HG02678 (cell line): ENCODE data around the gene TMEM45B.
"Not testable (repeated sequence)": the region's sequence is repeated elsewhere in the genome, so short reads cannot be mapped to it uniquely, and the experiment has no call there.

Source experiments
- ATAC-seq: cut with Tn5 transposase; IDR thresholded peaks from one replicate; pipeline ENCODE4 v1.9.1; 2021; ENCODE audit warnings: mild to moderate bottlenecking, moderate library complexity; ENCODE audit not compliant: unreplicated experiment

The TMEM45B gene

GRCh38 chr11:129804012-129804411, 11.6 kb upstream of the TMEM45B start:
- no peak for ATAC-seq

DNA sequence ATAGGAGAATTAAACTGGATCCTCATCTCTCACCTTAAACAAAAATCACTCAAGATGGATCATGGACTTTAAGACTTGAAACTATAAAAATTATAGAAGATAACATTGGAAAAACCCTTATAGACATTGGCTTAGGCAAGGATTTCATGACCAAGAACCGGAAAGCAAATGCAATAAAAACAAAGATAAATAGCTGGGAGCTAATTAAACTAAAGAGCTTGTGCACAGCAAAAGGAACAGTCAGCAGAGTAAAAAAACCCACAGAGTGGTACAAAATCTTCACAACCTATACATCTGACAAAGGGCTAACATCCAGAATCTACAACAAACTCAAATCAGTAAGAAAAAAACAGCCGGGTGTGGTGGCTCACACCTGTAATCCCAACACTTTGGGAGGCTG, 7.4 kb upstream of the TMEM45B start:
- ATAC-seq, result not testable (repeated sequence)

DNA sequence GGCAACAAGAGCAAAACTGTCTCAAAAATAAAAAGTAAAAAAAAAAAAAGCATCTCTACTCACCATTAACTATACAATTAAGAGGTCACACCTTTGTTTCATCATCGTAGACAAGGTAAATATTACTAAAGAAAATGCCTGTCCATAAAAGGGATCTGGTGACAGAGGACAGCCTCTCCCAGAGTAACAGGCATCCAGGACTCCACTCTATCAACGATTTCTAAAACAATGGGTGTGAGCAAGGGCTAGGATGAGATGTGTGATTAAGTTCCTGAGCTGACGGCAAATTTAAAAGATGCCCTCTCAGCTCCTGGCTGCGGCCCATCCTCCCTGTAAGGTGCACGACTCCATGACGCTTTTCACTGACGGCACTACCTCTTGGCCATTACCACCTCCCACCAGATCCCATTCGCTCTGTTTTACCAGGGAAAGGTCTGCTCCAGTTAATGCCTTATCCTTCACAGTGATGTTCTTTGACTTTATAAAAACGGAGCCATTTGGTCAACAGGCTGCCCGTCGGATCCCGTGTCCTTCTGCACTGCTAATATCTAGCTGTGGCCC, 2.3 kb upstream of the TMEM45B start:
- ATAC-seq, result no peak

GRCh38 chr11:129814244-129815014, 1.2 kb upstream of the TMEM45B start:
- ATAC-seq, result no peak

DNA sequence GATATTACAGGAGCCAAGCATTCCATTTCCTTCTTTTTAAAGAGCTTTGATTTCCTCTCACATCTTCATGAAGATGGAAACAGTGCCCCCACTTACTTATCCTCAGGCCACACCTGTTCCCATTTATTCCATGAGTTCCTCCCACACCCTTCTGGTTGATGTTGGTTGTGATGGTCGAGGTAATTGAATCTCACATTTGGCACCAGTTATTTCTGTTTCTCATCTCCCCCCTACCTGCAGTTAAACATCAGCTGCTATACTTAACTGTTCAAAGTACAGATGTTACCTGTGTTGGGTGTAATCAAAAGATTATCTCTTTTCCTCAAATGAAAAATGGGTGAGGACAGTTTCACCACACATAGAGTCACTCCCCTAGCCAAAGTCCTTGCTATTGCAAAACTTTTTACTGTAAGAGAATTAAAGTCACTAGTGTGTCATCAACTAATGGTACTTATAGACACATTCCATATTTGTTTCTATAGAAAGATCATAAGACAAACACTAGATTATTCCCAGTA, 1.9 kb downstream of the TMEM45B start:
- no peak for ATAC-seq

DNA sequence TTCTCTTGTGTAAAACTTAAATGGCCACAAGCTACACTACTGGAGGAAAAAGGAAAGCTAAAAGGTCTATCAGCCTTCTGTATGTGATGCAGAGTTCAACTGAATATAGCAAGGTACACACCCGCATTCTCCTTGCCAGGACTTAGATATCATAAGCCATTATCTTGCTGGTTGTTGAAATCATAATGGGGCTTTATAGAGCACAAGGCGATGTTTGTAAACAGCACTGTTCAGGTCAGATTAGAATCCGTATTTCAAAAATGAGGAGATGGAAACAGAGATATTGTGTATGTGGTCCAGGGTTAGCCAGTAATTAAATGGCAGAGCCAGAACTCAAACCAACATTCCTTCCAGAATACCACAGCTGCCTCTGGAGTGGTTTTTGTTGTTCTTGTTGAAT, 2.6 kb downstream of the TMEM45B start:
- not testable (repeated sequence) for ATAC-seq

- no peak for ATAC-seq
Observed at GRCh38 chr11:129819237-129819636, 3.6 kb downstream of the TMEM45B start.

GRCh38 chr11:129820228-129820627, 4.6 kb downstream of the TMEM45B start:
- ATAC-seq, result not testable (repeated sequence)

DNA sequence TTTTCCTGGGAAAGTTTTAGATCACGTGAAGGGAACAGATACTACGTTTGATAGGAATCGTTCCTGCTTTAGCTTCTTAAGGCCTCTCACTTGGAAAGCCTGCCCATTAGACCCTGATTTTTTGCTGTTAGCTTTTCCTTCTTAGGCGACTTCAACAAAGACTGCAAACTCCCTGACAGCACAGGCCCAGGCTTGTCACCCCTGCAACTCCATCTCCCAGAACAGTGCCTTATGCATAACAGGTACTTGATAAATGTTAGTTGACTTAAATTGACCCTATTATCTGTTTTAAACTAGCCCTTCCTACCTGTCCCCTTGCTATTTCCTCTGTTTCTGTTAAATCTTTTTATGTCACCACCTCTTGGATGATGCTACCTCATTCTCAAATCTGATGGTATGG, 7.6 kb downstream of the TMEM45B start:
- not testable (repeated sequence) for ATAC-seq

- ATAC-seq, result not testable (repeated sequence)
Observed at GRCh38 chr11:129823799-129824198, 8.2 kb downstream of the TMEM45B start.

- no peak for ATAC-seq
Observed at GRCh38 chr11:129825380-129825779, 9.7 kb downstream of the TMEM45B start.

DNA sequence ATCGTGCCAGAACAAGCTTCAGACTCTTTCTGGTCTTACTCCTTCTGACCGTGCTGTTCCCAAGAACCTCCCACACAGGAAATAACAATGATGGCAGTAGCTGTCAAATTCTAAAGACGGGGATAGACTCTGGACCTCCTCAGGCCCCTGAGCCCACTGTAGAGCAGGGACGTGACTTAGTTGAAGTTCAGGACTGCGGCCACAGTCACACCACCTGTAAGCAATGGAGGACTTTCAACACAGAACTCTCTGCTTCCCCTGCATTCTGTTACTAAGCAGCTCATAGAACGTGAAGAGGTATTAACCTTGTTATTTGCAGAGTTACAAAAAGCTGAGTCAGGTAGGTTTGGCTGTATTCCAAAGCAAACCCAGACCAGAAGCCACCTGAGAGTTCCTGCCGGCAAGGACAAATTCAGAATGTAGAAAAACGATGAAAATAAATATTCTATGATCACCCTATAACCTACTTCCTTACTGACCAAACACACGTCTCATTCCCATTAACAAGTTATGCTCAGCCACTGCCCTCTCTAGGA, 12.7 kb downstream of the TMEM45B start:
- no peak for ATAC-seq

DNA sequence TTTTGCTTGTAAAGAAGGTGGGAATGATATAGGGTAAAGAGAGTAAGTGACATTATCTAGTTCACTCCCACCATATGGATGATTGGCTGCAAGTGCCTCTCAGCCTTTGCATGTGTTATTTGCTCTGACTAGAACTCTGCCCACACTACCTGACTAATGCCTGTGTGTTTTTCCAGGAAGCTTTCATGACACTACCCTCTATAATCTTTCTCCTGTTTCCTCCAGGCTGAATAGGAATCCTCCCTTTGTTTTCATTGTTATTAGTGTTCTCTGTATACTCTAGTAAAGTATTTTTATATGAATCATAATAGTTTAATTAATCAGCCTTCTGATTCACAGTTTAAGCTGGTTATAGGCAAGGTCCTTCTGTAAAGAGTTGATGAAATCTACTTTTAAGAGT, 13.8 kb downstream of the TMEM45B start:
- ATAC-seq, result not testable (repeated sequence)

DNA sequence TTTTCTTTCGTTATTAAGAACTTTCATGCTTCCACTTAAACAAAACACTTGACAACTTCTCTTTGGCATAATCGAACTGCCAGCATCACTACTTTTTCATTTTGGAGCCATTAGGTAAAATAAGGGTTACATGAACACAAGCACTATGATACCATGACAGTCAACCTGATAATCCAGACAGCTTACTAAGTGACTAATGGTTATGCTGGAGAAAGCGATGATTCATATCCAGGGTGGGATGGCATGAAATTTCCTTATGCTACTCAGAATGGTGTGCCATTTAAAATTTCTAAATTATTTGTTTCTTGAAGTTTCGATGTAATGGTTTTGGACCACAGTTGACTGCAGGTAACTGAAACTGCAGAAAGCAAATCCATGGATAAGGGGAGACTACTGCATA, 15.6 kb downstream of the TMEM45B start:
- not testable (repeated sequence) for ATAC-seq

DNA sequence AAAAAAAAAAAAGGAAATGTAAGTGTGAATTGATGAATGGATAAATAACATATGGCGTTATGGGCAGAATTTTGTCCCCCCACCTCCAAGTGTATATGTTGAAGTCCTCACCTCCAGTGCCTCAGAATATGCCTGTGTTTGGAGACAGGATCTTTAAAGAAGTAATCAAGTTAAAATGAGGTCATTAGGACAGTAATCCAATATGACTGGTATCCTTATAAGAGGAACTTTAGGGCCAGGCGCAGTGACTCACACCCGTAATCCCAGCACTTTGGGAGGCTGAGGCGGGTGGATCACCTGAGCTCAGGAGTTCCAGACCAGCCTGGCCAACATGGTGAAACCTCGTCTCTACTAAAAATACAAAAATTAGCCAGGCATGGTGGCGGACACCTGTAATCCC, 17.6 kb downstream of the TMEM45B start:
- not testable (repeated sequence) for ATAC-seq

DNA sequence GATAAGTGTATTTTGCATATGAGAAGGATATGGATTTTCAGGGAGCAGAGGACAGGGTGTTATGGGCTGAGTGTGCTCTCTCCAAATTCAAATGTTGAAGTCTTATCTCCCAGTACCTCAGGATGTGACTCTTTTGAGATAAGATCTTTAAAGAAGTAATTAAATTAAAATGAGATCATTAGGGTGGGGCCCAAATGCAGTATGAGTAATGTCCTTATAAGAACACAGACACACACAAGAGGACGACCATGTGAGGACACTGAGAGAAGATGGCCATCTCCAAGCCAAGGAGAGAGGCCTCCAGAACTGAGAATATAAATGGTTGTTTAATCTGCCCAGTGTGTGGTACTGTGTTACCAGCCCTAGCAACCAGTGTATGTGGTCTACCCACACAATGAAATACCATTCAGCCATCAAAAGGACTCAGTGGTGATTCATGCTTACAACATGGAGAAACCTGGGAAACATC, 20.8 kb downstream of the TMEM45B start:
- not testable (repeated sequence) for ATAC-seq

DNA sequence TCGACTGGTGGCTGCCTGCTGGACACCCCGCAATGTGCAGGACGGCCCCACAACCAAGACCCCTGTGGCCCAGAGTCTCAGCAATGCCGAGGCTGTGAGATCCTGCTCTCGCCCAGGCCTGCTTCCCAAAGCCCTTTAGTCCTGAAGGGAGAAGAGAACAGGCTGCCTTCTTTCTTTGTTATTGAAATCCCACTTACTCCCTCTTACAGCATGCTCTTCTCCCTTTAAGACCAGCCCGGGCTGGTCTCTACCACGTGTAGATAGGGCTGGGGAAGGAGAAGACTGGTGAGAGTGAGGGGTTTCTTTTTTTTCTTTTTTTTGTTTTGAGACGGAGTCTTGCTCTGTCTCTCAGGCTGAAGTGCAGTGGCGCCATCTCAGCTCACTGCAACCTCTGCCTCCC, 21.3 kb downstream of the TMEM45B start:
- ATAC-seq, result no peak

DNA sequence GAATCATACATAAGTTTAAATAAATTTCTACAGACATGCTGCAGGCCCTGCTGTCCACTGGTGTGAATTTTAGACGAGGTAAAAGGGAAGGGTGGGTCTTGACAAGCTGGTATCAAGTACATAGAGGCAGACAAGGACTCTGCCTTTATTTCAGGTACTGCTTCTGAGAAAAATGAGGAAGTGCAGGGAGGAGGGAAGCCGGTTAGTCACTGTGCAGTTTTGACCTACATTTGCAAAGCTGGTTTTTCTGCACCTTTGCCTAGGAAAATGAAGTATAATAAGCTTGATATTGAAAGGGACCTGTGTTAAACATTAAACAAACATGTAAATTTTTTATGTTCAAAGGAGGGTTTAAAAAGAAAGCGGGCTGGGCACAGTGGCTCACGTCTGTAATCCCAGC, 24.6 kb downstream of the TMEM45B start:
- no peak for ATAC-seq

- ATAC-seq, result no peak
Observed at GRCh38 chr11:129842138-129842537, 26.5 kb downstream of the TMEM45B start.

DNA sequence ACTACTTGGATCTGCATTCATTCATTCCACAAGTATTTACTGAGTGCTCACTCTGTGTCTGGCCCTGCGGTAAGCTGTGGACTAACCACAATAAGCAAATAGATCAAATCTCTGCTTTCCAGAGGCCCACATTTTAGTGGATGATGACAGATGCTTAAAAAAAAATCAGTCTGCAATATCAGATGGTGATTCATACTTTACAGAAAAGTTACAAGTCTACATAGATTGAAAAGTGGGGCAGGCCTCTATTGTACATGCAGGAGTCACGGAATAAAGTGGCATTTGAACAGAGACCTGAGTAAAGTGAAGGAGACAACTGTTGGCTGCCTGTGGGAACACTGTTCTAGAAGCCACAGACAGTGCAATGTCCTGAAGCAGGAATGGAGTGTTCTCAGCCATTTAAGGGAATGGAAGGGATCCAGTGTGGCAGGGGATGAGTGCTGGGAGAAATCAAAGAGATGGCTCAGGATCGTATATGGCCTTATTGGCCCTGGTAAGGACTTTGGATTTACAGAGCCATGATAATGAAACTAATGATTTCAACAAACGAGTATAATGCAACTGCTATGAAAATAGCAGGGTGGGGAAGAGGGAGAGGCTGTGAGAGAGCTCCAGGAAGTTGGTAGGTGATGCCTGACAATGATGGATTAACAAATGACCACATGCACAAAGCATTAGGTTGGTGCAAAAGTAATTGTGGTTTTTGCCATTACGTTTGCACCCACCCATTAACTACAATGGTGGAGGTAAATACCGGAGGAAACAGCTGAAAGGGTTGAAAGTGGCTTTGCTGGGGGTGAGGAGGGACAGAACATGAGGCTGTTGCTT, 31.1 kb downstream of the TMEM45B start:
- ATAC-seq, result no peak

- not testable (repeated sequence) for ATAC-seq
Observed at GRCh38 chr11:129847361-129847760, 31.7 kb downstream of the TMEM45B start.
